GM12801 (cell line): ENCODE measurements around the gene ACTR8.

ENCODE experiments used
- CTCF ChIP-seq: IDR thresholded peaks from one replicate; pipeline ENCODE4 v1.5.1; 2011; ENCODE audit warnings: control low read depth; ENCODE audit not compliant: insufficient read length; ENCODE audit errors: extremely low read depth

ACTR8 gene

GRCh38 chr3:53817809-53818208 is 64.1 kb downstream of the ACTR8 start:
- no peak for TF ChIP-seq CTCF

- TF ChIP-seq CTCF, result no peak
Measured at GRCh38 chr3:53817211-53817610, 64.7 kb downstream of the ACTR8 start.
